Pulmonary artery endothelial cell (primary cell): Measurements from ENCODE around the gene FES. TPM values are rescaled to one million over a fixed set of nuclear protein-coding genes. Genes with fewer than 3 reads are reported as not detected.
"Not testable (repeated sequence)": the region's sequence is repeated elsewhere in the genome, so short reads cannot be mapped to it uniquely, and the experiment has no call there.

Experiments used
- DNase-seq: peaks from one replicate; pipeline ENCODE4 v3.0.0-alpha.2; 2011; ENCODE audit warnings: low read depth, low spot score
- total RNA-seq: library from RNA; depleted of rRNA; stranded (reverse); fragments of >200 nt; gene quantifications from 2 replicates; pipeline ENCODE4 v1.2.3, GENCODE V29; 2014

FES gene
- 60.5 and 76.2 TPM in 2 replicates for total RNA-seq

DNA sequence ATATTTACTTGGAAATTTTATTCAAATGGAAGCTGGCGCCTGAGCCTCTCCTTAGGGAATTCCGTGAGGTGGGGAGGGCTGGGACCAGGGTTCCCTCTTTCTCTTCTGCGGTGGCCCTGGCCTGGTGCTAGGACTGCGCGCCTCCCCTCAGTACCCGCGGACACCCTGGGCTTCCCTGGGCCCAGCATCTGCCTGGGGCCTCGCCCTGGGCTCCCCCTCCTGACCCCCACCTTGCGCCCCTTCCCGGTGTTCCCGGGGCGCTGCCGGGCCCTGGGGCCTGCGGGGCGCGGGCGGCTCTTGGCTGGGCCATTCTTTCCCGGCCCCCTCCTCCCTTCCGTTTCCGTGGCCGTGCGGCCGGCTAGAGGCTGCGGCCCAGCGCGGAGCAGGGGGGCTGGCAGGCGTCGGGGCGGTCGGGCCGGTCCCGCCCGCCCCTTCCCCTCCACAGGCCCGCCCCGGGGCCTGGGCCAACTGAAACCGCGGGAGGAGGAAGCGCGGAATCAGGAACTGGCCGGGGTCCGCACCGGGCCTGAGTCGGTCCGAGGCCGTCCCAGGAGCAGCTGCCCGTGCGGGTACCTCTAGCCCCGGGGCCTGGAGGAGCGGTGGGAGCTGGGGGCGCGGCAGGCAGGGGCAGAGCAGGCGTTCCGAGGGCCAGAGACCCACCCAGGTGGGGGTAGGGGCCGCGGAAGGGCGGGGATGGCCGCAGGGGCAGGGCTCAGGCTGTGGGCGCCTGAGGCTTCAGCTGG lies at the start of gene FES:
TSS of gene FES (plus strand) at position 529 of the 743 bp plus-strand sequence. CDS start 542 bp downstream, outside the sequence.
- DNase-seq: no peak

DNA sequence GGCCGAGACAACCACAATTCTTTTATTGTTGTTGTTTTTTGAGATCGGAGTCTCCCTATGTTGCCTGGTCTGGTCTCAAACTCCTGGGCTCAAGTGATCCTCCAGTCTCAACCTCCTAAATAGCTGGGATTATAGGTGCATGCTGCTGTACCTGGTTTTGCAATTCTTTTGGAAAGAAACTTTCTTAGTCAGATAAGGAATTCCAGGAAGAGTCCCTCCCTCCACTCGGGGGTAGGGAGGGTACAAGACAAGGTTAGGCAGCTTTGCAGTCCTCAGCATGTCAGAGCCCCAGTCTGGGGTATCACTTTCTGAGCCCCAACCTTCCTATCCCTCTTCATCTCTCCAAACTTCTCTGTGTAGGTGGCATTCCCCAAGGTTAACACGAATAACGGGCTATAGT lies 49.7 kb upstream of the FES start:
- DNase-seq: no peak

DNA sequence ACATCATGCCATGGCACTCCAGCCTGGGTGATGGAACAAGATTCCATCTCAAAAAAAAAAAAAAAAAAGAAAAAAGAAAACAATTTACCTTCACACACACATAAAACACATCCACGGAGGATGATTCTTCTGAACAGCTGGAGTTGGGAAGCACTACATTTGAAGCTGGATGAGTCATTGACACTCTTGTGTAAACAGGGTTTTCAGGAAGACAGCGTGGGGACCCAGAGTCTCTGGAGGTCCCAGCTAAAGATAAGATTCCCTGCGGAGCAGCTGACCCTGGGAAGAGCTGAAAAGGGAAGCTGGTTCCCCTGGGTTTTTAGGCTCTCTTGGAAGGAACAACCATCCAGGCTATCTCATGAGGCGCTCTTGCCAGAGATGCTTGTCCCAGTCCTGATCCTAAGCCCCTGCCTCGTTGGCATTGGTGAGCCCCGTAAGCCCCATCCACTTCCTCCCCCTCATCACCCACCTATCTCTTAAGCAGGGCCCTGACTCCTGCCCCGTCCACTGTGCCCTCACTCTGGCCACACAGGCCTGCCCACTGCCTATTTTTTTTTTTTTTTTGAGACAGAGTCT lies 47.9 kb upstream of the FES start:
- DNase-seq: no peak

DNA sequence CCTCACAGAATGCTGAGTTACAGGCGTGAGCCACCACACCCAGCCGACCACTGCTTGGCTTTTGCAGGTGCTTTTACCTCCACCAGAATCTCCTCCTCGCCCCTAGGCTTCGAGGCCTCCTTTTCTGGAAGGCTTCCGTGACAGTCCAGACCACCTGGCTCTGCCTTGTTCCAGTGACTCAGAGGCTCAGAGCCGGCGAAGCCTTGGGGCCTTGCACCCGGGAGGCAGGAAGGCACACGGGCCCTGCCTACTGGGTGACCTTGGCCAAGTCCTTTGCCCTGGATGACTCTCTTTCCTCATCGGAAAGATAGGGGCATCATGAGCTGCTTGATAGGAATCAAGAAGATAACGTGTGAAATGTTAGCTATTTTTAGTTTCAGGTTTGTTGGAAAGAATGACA lies 47.2 kb upstream of the FES start:
- DNase-seq: no peak

DNA sequence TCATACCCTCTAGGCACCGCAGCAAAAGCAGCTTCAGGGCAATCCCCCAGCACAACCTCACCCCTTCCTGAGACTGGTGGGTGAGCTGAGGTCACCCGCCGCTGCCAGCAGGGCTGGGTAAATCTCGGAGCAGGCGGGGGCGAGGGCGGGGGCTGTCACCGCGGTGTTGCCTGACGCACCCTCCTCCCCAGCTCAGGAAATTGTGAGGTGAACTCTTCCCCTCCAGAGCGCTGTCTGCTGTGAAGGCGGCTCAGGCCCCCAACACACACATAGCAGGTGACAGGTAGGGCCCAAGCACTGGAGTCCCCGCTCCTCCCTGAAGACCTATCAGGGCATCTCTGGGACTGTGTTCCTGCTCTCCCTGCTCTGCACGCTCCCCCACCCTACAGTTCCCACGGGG lies 46.2 kb upstream of the FES start:
- no peak for DNase-seq

DNA sequence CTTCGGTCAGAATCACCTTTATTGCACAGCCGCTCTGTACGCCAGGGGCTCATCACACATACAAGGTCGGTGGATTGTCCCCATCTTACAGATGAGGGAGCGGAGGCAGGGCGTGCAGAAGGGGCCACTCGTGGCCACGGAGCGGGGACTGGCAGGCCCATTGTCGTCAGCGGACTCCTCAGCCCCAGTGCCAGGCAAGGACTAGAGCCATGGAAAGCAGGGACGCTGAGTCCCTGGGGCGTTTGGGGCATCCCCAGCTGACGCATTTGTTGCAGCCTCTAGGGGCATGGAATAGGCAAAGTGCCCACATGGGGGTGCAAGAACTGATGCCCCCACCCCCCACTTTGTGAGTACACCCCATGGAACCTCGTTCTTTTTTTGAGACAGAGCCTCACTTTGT lies 45.8 kb upstream of the FES start:
- DNase-seq: no peak

DNA sequence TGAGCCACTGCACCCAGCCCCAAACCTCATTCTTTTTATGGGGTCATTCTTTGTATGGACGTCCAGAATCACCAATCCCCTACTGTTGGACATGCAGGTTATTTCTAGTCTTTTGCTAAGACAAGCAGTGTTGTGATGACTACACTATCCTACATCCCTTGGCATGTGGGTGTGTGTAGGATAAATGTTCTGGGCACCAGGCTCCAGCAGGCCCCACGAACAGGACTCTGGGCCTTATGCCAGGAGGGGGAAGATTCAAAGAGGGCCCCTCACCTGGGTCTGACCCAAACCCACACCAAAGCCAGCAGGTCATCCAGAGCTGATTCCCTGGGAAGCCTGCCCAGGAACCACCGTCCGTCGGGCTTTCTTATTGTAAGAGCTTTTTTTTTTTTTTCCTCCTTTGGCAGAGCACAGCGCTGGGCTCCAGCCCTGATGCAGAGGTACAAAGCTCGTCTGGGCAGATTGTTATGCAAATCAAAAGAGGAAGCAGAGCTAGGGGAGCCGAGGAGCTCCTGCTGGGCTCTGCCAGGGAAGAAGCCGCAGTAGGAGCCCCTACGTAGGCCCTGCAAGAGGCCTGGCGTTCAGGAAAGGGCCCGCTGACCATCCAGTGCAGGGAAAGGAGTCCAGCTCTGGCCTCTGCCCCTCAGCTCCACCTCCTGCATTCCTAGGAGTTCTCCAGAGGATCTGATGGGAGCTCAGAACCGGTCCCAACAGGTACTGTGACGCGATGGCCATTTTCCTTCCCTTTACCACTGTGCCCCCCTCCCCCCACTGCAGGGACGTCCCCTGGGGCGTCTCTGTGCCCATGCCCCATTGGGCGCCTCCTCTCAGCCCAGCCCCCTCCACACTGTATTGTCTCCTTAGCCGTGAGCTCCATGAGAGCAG lies 44.9 kb upstream of the FES start:
- no peak for DNase-seq

DNA sequence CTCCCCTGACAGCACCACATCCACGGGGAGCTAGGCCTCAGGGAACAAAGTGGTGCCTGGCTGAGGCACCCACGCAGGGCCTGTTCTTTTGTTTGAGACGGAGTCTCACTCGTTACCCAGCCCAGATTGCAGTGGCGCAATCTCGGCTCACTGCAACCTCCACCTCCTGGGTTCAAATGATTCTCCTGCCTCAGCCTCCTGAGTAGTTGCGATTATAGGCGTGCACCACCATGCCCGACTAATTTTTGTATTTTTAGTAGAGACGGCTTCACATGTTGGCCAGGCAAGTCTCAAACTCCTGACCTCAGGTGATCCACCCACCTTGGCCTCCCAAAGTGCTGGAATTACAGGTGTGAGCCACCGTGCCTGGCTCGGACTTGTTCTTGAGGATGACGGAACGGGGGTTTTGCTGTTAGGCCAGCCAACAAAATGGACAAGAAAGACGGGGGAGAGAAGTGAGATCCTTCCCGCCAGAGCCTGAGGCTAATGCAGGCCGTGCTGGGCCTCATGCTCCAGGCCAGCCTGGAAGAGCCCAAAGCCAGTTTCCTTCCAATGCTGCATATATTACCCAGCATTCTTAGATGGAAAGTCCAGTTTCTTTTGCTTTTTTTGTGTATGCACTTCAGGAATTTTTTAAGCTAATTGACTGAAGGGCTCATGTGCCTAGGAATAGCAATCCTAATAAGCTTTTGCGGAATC lies 44.0 kb upstream of the FES start:
- DNase-seq: no peak

DNA sequence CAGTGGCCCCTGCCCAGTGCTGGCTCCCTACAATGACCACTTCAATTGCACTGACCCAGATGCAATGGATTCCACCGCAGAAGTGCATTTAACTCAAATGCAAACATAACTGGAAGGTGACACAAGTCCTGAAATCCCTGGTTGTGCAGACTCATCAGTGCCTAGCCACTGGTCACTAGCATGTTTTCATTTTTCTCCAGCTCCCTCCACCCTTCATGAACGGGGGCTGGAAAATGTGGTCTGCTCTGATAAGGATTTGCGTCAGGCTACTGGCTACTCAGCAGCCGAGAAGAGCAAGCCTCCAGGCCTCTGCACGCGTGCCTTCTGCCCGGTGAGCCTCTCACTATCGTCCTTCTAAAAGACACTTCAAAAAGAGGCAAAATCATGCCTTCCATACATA lies 43.4 kb upstream of the FES start:
- no peak for DNase-seq

DNA sequence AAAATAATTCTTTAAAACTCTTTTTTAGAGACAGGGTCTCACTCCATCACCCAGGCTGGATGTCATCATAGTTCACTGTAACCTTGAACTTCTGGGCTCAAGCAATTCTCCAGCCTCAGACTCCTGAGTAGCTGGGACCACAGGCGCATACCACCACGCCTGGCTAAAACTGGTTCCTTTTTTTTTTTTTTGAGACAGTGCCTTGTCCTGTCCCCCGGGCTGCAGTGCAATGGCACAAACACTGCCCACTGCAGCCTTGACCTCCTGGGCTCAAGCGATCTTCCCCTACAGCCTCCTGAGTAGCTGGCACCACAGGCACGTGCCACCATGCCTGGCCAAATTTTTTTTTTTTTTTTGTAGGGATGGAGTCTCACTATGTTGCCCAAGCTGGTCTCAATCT lies 39.6 kb upstream of the FES start:
- no peak for DNase-seq

DNA sequence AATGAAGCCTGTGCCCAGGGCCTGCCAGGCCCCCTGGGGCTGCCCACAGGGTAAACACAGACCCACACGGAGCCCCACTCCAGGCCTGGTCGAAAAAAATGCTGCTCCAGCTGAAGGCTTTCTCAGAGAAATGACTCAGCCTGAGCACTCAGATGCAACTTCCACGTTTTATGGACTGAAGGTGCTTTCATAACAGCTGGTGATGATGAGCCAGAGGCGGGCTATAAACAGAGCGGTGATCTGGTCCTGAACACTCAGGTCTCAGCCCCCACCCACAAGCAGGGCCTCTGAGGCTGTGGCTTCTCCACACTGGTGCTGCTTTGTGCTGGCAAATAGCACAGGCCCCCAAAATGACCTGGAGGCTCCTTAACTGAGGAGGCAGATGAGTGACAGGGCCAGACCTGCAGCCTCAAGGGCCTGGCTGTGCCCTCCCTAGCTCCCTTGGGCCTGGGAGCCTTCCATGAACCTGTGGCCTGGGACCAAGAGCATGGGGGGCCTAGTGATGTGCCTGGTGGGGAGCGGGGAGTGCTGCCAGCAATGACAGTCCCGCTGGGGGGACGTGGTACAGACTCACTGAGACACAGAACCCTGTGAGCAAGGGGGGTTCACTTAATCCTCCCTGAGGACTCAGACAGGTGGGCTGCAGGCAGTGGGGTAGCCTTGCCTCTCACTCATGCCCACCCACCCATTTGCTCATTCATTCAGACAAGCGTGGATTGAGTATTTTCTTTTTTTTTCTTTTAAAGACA lies 38.9 kb upstream of the FES start:
- no peak for DNase-seq

DNA sequence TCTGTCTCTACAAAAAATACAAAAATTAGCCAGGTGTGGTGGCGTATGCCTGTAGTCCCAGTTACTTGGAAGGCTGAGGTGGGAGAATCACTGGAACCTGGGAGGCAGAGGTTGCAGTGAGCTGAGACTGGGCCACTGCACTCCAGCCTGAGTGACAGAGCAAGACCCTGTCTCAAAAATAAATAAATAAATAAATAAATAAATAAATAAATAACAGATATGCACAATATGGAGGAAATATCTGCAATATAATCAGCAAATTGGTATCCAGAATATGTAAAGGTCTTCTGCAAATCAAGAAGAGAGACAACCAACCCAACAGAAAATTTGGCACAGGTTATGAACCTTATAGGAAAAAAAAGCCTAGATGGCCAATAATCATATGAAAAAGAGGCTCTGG lies 34.9 kb upstream of the FES start:
- DNase-seq: not testable (repeated sequence)

DNA sequence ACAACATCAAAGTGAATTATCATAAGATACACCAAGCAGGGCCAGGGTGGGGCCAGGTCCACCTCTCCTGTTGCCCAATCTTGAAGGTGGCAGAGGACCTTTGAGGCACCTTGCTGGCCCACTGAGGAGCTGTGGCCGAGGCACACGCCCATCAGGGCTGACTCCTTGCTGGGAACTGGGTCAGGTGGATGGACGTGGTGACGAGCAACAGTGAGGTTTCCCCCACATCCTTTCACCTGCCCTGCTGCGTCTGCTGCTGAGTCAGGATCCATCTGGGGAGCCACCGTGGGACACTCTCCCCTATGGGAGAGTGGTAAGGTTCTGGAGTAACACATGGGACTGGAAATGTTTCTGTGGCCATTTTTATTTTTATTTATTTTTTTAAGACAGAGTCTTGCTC lies 33.2 kb upstream of the FES start:
- DNase-seq: no peak

DNA sequence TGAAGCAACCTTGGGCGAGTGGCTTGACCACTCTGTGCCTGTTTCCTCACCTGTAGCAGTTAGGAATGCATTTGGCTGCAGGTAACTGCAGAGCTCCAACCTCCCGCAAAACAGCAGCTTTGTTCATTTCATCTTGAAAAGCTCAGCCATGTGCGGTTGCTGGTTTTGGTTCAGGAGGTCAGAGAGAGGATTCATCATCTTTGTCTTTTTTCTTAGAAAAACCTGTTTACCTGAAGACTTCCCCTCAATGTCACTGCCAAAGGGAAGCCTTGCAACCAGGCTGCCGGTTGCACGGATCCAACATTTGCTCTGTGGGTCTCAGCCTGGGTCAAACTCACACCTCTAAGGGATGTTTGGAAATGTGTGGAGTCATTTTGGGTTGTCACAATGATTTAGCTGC lies 32.4 kb upstream of the FES start:
- no peak for DNase-seq

DNA sequence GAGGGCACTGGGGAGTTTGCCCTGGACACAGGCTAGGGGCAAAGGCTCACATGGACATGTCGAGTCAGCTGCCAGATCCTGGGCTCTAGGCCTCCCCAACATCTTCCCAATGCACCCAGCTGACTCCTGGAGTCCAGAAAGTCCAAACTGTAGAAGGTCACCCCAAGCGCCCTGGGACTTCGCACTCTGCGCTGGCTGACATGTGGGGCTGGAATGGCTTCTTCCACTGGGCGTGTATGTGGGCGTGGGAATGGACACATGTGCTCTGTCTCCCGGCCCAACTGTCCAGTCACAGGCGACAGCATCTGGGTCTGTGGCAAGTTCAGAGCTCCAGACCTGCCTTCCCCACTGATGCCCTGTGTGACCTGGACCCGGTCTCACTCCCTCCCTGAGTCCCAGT lies 29.2 kb upstream of the FES start:
- DNase-seq: no peak

DNA sequence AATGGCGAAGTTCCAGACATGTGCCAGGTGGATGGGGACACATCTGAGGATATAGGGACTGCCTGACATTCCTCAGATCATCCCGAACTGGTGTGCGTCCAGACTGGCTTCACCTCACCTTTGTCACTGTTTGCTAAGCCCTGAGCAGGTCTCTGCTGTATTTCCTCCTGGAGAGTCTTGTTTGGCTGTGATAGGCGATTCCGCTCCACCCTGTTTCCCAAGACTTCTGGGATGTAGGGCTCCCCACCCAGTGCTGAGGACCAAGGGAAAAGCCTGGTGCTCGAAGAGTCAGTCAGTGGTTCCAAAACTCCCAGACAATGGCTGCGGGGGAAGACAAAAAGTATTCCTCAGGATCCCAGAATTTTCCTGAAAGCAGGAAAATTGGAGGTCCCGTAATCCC lies 27.0 kb upstream of the FES start:
- DNase-seq: no peak

DNA sequence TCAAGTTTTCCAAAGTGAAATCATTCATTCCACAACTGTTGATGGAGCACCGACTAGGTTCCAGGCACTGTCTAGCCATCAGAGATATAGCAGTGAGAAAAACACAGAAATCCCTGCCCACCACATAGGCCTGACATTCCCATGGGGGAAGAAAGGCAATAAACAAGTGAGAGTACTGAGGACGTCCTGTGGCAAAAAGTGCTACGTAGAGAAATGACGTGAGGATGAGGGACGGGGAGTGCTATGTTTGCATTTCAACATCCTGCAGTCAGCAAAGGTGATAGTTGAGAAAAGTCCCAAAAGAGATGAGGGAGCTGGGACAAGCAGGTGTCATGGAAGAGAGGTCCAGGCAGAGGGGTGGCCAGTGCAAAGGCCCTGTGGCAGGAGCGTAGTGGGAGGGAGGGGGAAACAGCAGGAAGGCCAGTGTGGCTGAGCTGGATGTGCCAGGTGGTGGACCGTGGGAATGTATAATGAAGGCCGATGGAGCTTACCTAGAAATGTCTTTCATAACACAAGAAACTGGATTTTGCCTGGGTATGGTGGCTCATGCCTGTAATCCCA lies 26.3 kb upstream of the FES start:
- no peak for DNase-seq

DNA sequence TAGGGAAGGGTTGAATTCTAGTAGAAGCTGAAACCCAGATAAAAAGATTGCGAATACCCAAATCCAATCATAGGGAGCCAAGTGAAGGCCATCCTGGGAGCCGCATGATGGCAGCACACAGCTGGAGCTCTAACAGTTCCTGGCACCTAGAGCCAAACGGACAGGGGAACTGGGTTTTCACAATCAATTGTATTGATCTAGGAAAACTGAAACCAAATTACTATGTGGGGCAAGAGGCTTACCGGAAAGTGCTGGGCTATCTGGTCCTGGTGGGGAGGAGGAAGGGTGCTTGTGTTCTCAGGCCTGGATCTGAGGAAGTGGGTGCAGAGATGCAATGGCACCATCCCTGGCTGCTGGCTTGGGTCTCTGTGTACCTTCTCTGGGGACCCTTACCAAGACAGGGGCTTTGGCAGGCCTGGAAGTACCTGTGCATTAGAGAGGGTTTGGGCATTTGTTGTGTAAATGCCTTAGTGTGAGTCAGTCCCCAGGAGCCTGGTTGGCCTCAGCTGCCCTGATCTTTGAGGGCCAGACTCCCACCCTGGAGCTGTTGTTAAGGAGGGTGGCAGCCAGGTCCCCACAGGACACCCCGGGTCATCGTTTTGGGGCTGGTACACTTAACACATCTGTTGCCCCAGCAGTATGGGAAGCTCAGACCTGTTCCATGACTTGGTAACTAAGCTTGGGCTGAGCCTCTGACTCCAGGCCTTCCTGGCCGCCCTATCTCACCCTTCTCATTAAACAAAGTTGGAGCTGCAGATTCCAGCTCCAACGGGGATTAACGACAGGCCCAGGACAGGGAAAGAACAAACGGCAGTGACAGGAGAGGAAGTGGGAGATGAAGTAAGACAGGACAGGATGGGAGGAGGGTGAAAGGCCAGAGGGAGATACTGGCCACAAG lies 24.8 kb upstream of the FES start:
- DNase-seq: no peak

DNA sequence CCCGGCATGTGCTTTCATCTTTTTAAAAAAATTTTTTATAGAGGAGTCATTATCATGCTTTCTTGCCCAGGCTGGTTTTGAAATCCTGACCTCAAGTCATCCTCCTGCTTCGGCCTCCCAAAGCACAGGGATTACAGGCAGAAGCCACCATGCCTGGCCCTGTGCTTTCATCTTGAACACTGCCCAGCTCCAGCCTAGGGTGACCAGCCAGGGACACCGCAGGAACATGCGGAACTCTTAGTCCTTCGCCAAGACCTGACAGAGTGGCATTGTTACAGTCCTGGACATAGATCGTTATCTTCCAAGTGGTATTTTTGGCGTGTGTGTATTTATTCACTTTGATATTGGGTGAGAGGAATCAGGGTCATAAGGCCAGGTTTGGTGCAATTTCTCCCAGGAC lies 23.9 kb upstream of the FES start:
- DNase-seq: no peak
